GM04504 (cell line): ENCODE results near the gene CGREF1.
"Not testable (repeated sequence)": the region's sequence is repeated elsewhere in the genome, so short reads cannot be mapped to it uniquely, and the experiment has no call there.

Experiments used
- DNase-seq: peaks from one replicate; pipeline ENCODE4 v3.0.0-alpha.2; 2012; ENCODE audit warnings: low read depth

The CGREF1 gene

GRCh38 chr2:27137322-27137935 is 18.5 kb upstream of the CGREF1 start:
- no peak for DNase-seq

DNA sequence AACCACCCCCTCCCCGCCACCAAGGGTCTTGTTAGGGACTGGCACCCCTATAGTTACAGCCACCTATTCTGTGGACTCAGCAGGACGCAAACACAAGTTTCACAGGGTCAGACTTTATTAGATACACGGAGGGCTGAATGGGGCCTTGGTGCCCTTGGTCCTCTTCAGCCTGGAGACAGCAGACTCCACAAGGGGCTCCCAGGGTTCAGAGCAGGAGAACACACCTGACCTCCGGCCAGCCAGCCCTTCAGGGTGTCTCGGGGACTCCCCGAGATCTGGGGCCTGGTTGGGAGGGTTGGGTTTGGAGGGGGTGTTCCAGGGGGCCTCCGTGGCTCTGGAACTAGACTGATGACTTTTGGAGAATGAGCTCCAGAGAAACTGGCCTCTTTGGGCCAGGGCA is 17.8 kb upstream of the CGREF1 start:
- no peak for DNase-seq

- DNase-seq = no peak
Observed at GRCh38 chr2:27135478-27135955, 16.6 kb upstream of the CGREF1 start.

- no peak for DNase-seq
Observed at GRCh38 chr2:27134781-27135477, 16.0 kb upstream of the CGREF1 start.

GRCh38 chr2:27133905-27134780 is 15.2 kb upstream of the CGREF1 start, which contains the start of gene PREB:
TSS of gene PREB (minus strand) at chr2:27134636. CDS start at chr2:27134421, 215 bp downstream.
- DNase-seq = peak; percentile 88

DNA sequence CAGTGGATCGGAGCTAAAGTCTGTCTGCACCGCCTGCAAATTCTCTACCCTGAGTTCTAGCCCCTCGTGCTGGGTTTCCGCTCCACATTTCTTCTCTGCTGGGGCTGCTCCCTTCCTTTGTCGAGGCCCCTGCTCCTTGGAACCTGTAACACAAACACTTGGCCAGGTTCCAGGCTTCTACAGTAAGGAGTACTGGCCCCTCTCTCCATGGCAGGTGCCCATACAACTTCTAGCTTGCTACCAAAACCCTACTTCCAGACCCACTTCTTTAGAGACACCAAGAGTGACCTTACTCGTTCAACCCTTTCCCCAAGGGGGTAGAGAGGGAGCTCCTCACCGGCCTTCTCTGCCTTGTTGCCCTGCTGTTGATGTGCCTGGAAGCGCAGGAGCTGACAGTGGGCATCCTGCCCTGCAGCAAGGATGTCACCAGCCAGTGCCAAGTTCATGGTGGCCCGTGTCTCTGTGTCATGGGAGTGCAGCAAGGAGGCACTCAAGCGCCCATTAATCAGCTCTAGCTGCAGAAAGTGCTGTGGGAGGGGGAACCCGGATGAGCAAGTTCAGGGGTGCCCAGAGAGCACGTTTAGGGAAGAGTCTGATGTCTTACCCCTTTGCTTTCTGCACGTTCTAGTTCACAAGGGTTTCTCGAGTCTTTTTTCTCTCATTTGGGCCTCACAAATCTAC is 14.4 kb upstream of the CGREF1 start:
- DNase-seq = no peak

- DNase-seq = no peak
Observed at GRCh38 chr2:27131429-27131828, 12.5 kb upstream of the CGREF1 start.

GRCh38 chr2:27130396-27130795 is 11.5 kb upstream of the CGREF1 start:
- no peak for DNase-seq

- no peak for DNase-seq
Observed at GRCh38 chr2:27128668-27129571, 10.0 kb upstream of the CGREF1 start.

DNA sequence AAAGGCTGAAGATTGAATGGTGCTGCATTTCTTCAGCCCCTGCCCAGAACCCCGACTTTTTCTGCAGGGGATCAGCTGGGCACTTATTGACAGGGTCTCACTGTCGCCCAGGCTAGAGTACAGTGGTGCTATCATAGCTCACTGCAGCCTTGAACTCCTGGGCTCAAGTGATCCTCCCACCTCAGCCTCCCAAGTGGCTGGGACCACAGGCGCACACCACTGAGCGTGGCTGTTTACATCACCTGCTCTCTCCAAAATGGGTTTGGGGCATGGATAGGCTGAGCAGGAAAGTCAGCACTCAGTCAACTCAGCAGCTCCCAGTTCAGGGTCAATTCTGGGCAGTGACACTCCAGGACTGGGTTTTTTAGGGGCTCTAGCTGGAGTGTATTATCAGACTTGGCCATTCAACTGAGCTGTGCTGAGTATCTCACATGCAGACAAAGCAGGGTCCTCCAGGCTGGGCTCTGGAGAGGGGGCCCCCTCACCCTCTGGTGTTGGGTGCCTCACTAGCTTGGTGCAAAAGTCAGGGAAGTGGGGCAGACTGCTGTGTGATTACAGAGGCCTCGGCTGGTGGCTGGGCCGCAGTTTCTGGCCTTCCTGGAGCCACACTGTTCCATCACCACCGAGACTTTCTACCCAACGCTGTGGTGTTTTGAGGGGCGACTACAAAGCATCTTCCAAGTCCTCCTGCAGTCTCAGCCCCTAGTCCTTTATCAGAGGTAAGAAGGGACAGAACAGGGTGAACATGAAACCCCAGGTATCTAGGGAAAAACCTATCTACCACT is 9.1 kb upstream of the CGREF1 start:
- DNase-seq = no peak

- DNase-seq = no peak
Observed at GRCh38 chr2:27126252-27126710, 7.4 kb upstream of the CGREF1 start.

DNA sequence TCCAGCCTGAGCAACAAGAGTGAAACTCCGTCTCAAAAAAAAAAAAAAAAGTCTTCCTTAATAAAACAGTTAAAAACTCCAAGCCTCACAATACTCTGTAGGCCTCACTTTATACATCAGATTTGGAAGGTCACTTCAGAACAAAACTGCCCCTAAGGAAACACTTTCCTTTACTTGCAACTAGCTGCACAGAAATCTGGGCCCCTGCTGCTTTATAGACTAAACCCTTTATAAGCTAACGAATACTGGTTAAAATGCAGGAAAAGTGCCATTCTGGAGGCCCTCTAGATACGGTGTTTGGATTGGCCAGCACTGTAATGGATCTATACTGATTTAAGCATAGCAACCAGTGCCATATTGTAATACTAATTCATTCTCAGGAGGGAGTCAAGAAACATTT is 6.2 kb upstream of the CGREF1 start:
- DNase-seq = no peak

DNA sequence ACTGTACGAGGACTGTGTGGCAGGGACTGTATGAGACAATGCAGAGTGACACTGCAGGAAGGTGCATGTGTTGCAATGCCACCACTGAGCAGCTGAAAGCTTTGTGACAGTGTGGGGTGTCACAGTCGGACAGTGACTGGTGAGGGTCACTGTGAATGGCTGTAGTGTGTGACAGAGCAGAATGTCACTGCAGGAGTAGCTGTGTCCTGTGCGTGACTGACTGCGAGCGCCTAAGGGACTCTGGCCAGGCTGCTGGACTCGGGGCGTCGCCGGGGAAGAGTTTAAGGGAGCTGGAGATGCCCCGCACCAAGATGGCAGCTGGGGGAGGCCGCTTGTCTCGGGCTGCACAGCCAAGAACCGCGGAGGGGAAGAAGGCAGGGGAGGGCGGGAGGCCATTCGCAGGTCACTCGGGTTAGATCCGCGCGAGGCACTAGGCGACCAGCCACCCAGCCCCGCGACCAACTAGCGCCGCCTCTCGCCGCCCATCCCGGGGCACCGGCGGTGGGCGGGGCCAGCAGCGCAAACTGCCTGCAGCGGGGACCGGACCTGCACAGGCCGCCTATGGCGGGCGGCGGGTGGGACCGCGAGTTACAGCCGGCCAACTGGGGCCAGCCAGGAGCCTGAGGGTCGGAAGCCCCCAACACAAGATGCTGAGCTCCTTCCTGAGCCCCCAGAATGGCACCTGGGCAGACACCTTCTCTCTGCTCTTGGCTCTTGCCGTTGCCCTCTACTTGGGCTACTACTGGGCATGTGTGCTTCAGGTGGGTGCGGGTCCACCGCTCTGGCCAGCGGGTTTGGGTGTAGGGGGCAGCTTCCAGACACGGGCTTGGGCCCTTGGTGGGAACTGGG is 4.6 kb upstream of the CGREF1 start, which contains the start of gene ABHD1:
TSS of gene ABHD1 (plus strand) at position 514 of the 849 bp plus-strand sequence. CDS start at position 648, 134 bp downstream.
- no peak for DNase-seq

GRCh38 chr2:27122791-27123190 is 3.9 kb upstream of the CGREF1 start:
- DNase-seq = no peak

- no peak for DNase-seq
Observed at GRCh38 chr2:27121906-27122305, 3.0 kb upstream of the CGREF1 start.

- DNase-seq = not testable (repeated sequence)
Observed at GRCh38 chr2:27119330-27119670, 372 bp upstream of the CGREF1 start.

DNA sequence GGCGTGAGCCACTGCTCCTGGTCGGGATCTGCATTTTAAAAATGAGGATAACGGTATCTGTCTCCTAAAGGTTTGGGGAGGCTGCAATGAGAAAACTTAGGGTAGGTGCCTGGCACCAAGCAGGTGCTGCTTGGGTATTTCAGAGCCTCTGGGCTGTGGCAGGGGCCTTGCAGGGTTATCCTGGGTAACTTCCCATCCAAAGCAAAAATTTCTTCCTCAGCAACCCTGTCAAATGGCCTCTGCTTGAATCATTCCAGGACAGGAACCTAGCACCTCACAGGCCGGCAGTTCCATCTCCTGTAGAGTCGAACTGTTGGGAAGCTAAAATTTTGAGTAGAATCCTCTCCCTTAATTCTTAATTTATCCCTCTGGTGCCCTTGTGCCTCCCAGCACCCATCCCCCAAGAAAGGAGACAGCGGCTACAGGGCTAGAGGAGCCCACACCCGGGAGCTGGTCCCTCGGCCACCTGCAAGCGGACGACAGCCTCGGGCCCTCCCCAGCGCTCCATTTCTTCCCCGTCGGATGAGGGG is 868 bp downstream of the CGREF1 start:
- no peak for DNase-seq

- no peak for DNase-seq
Observed at GRCh38 chr2:27115519-27115918, 3.4 kb downstream of the CGREF1 start.
